DOHH2 (cell line): Measurements from ENCODE around the gene CTNNA2.

Source experiments
- CTCF ChIP-seq: fragments of 200-600 bp; sonication (generic); IDR thresholded peaks from one replicate; pipeline ENCODE4 v1.5.1; 2014; ENCODE audit warnings: antibody characterized with exemption, mild to moderate bottlenecking, low read depth, low read length; ENCODE audit not compliant: poor library complexity, severe bottlenecking
- EZH2phosphoT487 ChIP-seq: fragments of 200-600 bp; sonication (generic); IDR thresholded peaks from 2 replicates; pipeline ENCODE4 v1.6.1; 2017; ENCODE audit warnings: borderline replicate concordance, mild to moderate bottlenecking, antibody characterized with exemption, low read length, moderate library complexity, mixed read lengths

- no peak for TF ChIP-seq CTCF
- TF ChIP-seq EZH2phosphoT487 = no peak
Measured at GRCh38 chr2:79702905-79703304, 190.1 kb downstream of the CTNNA2 start.
